Measurements from ENCODE around the gene IER5. TPM values are rescaled to one million over a fixed set of nuclear protein-coding genes. Genes with fewer than 3 reads are reported as not detected.

The IER5 gene
- total and polyA plus RNA-seq, 9 of the 15 experiments (the other 6 are each of a cell fraction or from before 2014, with no cell fraction given), result 2.4 to 32.1 (median 12.0) TPM

- TF ChIP-seq ZNF518B (CRISPR knock-in tag; IDR thresholded peaks at IDR 0.05), result no peak
- TF ChIP-seq NFRKB (IDR thresholded peaks at IDR 0.05; ENCODE audit: low read depth), result no peak
- TF ChIP-seq ZBTB17 (CRISPR knock-in tag; IDR thresholded peaks at IDR 0.05), result no peak
- no peak for TF ChIP-seq TGIF2 (CRISPR knock-in tag; IDR thresholded peaks at IDR 0.05)
- TF ChIP-seq ZNF76 (CRISPR knock-in tag; IDR thresholded peaks at IDR 0.05; ENCODE audit: borderline replicate concordance), result 0 out of 2 replicates have a peak, but pooled peaks have one; percentile 34
- TF ChIP-seq ARID2 (IDR thresholded peaks at IDR 0.05), result no peak
- TF ChIP-seq ZNF77 (CRISPR knock-in tag; IDR thresholded peaks at IDR 0.05), result no peak
- TF ChIP-seq ZNF184 (CRISPR knock-in tag; IDR thresholded peaks at IDR 0.05), result no peak
- no peak for TF ChIP-seq NR2F6 (CRISPR knock-in tag; IDR thresholded peaks at IDR 0.05)
- no peak for TF ChIP-seq ZNF766 (CRISPR knock-in tag; conservative IDR thresholded peaks at IDR 0.05)
- peak; percentile 90 for TF ChIP-seq C11orf30 (IDR thresholded peaks at IDR 0.05; ENCODE audit: low read depth)
- no peak for TF ChIP-seq ZC3H11A (IDR thresholded peaks at IDR 0.05; ENCODE audit: low read depth, low read length)
- TF ChIP-seq MAZ (CRISPR knock-in tag; conservative IDR thresholded peaks at IDR 0.05 in 1 of 2, IDR thresholded peaks at IDR 0.05 in 1 of 2), result peak in 1 of 2 experiments; percentile 54; a peak in 1 of 4 replicates
- no peak for TF ChIP-seq ELK3 (CRISPR knock-in tag; IDR thresholded peaks at IDR 0.05)
- peak; percentile 62 for TF ChIP-seq EGR1 (conservative IDR thresholded peaks at IDR 0.05)
- TF ChIP-seq ZNF511 (CRISPR knock-in tag; IDR thresholded peaks at IDR 0.05), result no peak
- no peak for TF ChIP-seq ZNF280A (IDR thresholded peaks at IDR 0.05; ENCODE audit: low read depth, partially characterized antibody)
- TF ChIP-seq CBFA2T3 (IDR thresholded peaks at IDR 0.05), result no peak
- TF ChIP-seq MLLT1 (IDR thresholded peaks at IDR 0.05), result no peak
- TF ChIP-seq CHD1 (IDR thresholded peaks at IDR 0.05; ENCODE audit: low read length), result no peak
- TF ChIP-seq MCM7 (IDR thresholded peaks at IDR 0.05), result no peak
- no peak for TF ChIP-seq TEAD2 (tag; IDR thresholded peaks at IDR 0.05)
- TF ChIP-seq PCBP2 (IDR thresholded peaks at IDR 0.05; ENCODE audit: low read depth, low read length, poor library complexity, severe bottlenecking), result no peak
These were observed 53.0 kb downstream of the IER5 start (continued) for GRCh38 chr1:181141431-181141910.
